Activated CD4-positive, alpha-beta T cell treated with anti-CD3 and anti-CD28 coated beads, Interleukin-2, amount 50 U/mL, for 48 hours (primary cell): ENCODE data around the gene PFKL.

Experiments
- DNase-seq, 2 experiments: peaks; one replicate each; pipeline ENCODE4 v3.0.0-alpha.2; 2020

The PFKL gene

GRCh38 chr21:44295163-44295573, 4.7 kb upstream of the PFKL start:
- DNase-seq: no peak

- DNase-seq: no peak
These were observed 4.2 kb upstream of the PFKL start for GRCh38 chr21:44295646-44296045.

GRCh38 chr21:44296103-44296519, 3.7 kb upstream of the PFKL start:
- DNase-seq: no peak

GRCh38 chr21:44296916-44297315, 2.9 kb upstream of the PFKL start:
- no peak for DNase-seq

GRCh38 chr21:44297525-44298290, 2.1 kb upstream of the PFKL start:
- DNase-seq: peak; percentile 83 to 87

GRCh38 chr21:44298301-44298700, 1.6 kb upstream of the PFKL start:
- DNase-seq: no peak

- no peak for DNase-seq
These were observed 782 bp upstream of the PFKL start for GRCh38 chr21:44299085-44299457.

GRCh38 chr21:44300262-44300959, 558 bp downstream of the PFKL start:
- DNase-seq: peak; percentile 72 to 77

- no peak for DNase-seq
These were observed 1.3 kb downstream of the PFKL start for GRCh38 chr21:44301141-44301540.

- no peak for DNase-seq
These were observed 2.1 kb downstream of the PFKL start for GRCh38 chr21:44301961-44302406.

GRCh38 chr21:44302573-44303401, 2.9 kb downstream of the PFKL start:
- peak in 1 of 2 experiments; percentile 21 for DNase-seq

- DNase-seq: no peak
These were observed 3.7 kb downstream of the PFKL start for GRCh38 chr21:44303490-44303981.

GRCh38 chr21:44304011-44304616, 4.3 kb downstream of the PFKL start:
- DNase-seq: no peak

GRCh38 chr21:44304877-44305293, 5.0 kb downstream of the PFKL start:
- DNase-seq: peak; percentile 48 to 56

GRCh38 chr21:44305691-44306090, 5.8 kb downstream of the PFKL start:
- DNase-seq: no peak

GRCh38 chr21:44306936-44307704, 7.3 kb downstream of the PFKL start:
- DNase-seq: no peak

- DNase-seq: no peak
These were observed 11.0 kb downstream of the PFKL start for GRCh38 chr21:44310628-44311507.

GRCh38 chr21:44312089-44312488, 12.2 kb downstream of the PFKL start:
- DNase-seq: no peak

GRCh38 chr21:44312716-44313115, 12.9 kb downstream of the PFKL start:
- no peak for DNase-seq

- no peak for DNase-seq
These were observed 13.6 kb downstream of the PFKL start for GRCh38 chr21:44313451-44313850.

- no peak for DNase-seq
These were observed 14.3 kb downstream of the PFKL start for GRCh38 chr21:44314128-44314527.
